ENCODE data around the gene HS2ST1. TPM values are rescaled to one million over a fixed set of nuclear protein-coding genes. Genes with fewer than 3 reads are reported as not detected.

The HS2ST1 gene
- polyA plus RNA-seq, 3 donors: 2.6 to 6.0 (median 4.2) TPM

GRCh38 chr1:86992861-86993260 is 78.4 kb downstream of the HS2ST1 start:
- H4K20me1 ChIP-seq (ENCODE audit: insufficient read depth, low read length): no peaks in the 10 kb centered on the region
- TF ChIP-seq, protein P1, sequence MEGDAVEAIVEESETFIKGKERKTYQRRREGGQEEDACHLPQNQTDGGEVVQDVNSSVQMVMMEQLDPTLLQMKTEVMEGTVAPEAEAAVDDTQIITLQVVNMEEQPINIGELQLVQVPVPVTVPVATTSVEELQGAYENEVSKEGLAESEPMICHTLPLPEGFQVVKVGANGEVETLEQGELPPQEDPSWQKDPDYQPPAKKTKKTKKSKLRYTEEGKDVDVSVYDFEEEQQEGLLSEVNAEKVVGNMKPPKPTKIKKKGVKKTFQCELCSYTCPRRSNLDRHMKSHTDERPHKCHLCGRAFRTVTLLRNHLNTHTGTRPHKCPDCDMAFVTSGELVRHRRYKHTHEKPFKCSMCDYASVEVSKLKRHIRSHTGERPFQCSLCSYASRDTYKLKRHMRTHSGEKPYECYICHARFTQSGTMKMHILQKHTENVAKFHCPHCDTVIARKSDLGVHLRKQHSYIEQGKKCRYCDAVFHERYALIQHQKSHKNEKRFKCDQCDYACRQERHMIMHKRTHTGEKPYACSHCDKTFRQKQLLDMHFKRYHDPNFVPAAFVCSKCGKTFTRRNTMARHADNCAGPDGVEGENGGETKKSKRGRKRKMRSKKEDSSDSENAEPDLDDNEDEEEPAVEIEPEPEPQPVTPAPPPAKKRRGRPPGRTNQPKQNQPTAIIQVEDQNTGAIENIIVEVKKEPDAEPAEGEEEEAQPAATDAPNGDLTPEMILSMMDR (IDR thresholded peaks at IDR 0.05): no peak
- H3K9me3 ChIP-seq (replicated peaks in 1 of 2; ENCODE audit: control insufficient read depth in 1 of 2, insufficient read depth in 1 of 2, low read length in 2 of 2): no peaks in the 10 kb centered on the region
- H3K4me3 ChIP-seq (replicated peaks in 1 of 3; ENCODE audit: low read depth in 2 of 3, low read length in 3 of 3): no peak overlapping the region
- no peak overlapping the region for H3K4me2 ChIP-seq (replicated peaks; ENCODE audit: extremely low read depth, low read length, poor library complexity, severe bottlenecking)
- peaks cover 0 to 3% (median 0%) of the 10 kb centered on the region in 7 donors for H3K9me3 Mint-ChIP-seq
- no peaks in the 10 kb centered on the region for H3K4me1 ChIP-seq (ENCODE audit: control insufficient read depth in 1 of 2, insufficient read depth in 2 of 2, low read length in 2 of 2)
- no CpG with 5 or more reads among the region's 2 CpGs for WGBS (ENCODE audit: insufficient coverage)
- no peak overlapping the region for H3K27ac ChIP-seq (ENCODE audit: low read depth in 1 of 2, low read length in 2 of 2)
- intact Hi-C loops (cut with micrococcal nuclease): no loop called here
- no peaks in the 10 kb centered on the region for H3K27me3 ChIP-seq (ENCODE audit: control insufficient read depth in 2 of 2, insufficient read depth in 2 of 2, low read length in 2 of 2)
- H3K27me3 Mint-ChIP-seq (ENCODE audit: low read depth in 3 of 3): no peaks in the 10 kb centered on the region
- H2AFZ ChIP-seq (ENCODE audit: insufficient read depth, low read depth, low read length, poor library complexity, severe bottlenecking): no peak overlapping the region
- H3K9ac ChIP-seq (ENCODE audit: insufficient read depth, low read length, poor library complexity, severe bottlenecking): no peak overlapping the region
- no peaks in the 10 kb centered on the region for H3K36me3 ChIP-seq (replicated peaks in 1 of 2; ENCODE audit: control insufficient read depth in 1 of 2, insufficient read depth in 2 of 2, low read length in 2 of 2)
- no peak overlapping the region for H3K4me3 Mint-ChIP-seq
- no peaks in the 10 kb centered on the region for H3K79me2 ChIP-seq (ENCODE audit: insufficient read depth, low read length)
- H3K27ac Mint-ChIP-seq: no peak overlapping the region
- H3K36me3 Mint-ChIP-seq: no peaks in the 10 kb centered on the region
- no peaks in the 10 kb centered on the region for H3K4me1 Mint-ChIP-seq
- DNase-seq: no peak

DNA sequence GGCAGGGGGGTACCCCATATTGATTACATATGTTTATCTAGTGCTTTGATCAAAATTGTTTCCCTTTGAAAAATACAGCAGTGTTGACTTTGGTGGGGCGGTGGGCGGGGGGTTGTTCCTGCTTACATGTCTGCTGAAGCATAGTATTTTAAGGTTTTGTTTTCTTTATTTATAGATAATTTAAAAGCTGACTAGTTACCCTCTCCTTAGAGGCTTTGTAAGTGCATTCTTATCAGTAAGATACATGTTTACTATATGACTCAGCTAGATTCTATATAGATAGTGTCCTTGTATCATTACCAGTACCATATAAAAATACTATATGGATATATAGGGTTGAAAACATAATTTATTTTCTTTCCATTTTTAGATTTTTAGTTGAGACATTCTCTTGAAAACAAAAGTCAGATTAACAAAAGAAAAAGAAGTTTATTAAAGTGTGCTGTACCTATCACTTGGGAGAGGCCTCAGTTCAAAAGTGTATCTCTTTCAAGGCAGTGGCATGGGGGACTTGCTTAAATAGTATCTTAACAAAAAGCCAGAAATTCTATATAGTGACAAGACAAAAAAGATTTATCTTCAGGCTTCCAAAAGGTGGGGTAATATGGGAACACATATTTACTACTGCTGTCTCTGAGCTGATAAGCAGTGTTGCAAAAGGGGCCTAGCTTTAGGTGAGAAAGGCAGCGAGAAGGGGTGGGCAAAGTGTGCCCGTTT is 79.0 kb downstream of the HS2ST1 start:
- TF ChIP-seq, protein P1 (IDR thresholded peaks at IDR 0.05): no peak
- no peak overlapping the region for H3K4me3 Mint-ChIP-seq
- H3K4me2 ChIP-seq (replicated peaks; ENCODE audit: extremely low read depth, low read length, poor library complexity, severe bottlenecking): no peak overlapping the region
- no peaks in the 10 kb centered on the region for H3K4me1 ChIP-seq (ENCODE audit: control insufficient read depth in 1 of 2, insufficient read depth in 2 of 2, low read length in 2 of 2)
- H3K27me3 Mint-ChIP-seq (ENCODE audit: low read depth in 3 of 3): no peaks in the 10 kb centered on the region
- no peaks in the 10 kb centered on the region for H4K20me1 ChIP-seq (ENCODE audit: insufficient read depth, low read length)
- no peak for DNase-seq
- no peak overlapping the region for H3K27ac Mint-ChIP-seq
- no peak overlapping the region for H3K4me3 ChIP-seq (replicated peaks in 1 of 3; ENCODE audit: low read depth in 2 of 3, low read length in 3 of 3)
- intact Hi-C loops (cut with micrococcal nuclease): no loop called here
- no peaks in the 10 kb centered on the region for H3K9me3 ChIP-seq (replicated peaks in 1 of 2; ENCODE audit: control insufficient read depth in 1 of 2, insufficient read depth in 1 of 2, low read length in 2 of 2)
- H3K36me3 ChIP-seq (replicated peaks in 1 of 2; ENCODE audit: control insufficient read depth in 1 of 2, insufficient read depth in 2 of 2, low read length in 2 of 2): no peaks in the 10 kb centered on the region
- no peak overlapping the region for H3K9ac ChIP-seq (ENCODE audit: insufficient read depth, low read length, poor library complexity, severe bottlenecking)
- H3K9me3 Mint-ChIP-seq: peaks cover 0 to 3% (median 0%) of the 10 kb centered on the region in 7 donors
- no peaks in the 10 kb centered on the region for H3K36me3 Mint-ChIP-seq
- H2AFZ ChIP-seq (ENCODE audit: insufficient read depth, low read depth, low read length, poor library complexity, severe bottlenecking): no peak overlapping the region
- H3K4me1 Mint-ChIP-seq: no peaks in the 10 kb centered on the region
- no peaks in the 10 kb centered on the region for H3K27me3 ChIP-seq (ENCODE audit: control insufficient read depth in 2 of 2, insufficient read depth in 2 of 2, low read length in 2 of 2)
- no peaks in the 10 kb centered on the region for H3K79me2 ChIP-seq (ENCODE audit: insufficient read depth, low read length)
- no peak overlapping the region for H3K27ac ChIP-seq (ENCODE audit: low read depth in 1 of 2, low read length in 2 of 2)
- no CpG with 5 or more reads among the region's 4 CpGs for WGBS (ENCODE audit: insufficient coverage)

Data from CD14-positive monocyte (primary cell).